Type B pancreatic cell (in vitro differentiated cells): ENCODE data around the gene MANBA. TPM values are rescaled to one million over a fixed set of nuclear protein-coding genes. Genes with fewer than 3 reads are reported as not detected.

Source experiments
- DNase-seq: peaks from one replicate; pipeline ENCODE4 v3.0.0; 2021; ENCODE audit warnings: mixed read lengths; ENCODE audit not compliant: unreplicated experiment; ENCODE audit errors: extremely low spot score
- H3K27ac Mint-ChIP-seq: 2 replicates; pipeline ENCODE4 v1.8.0; 2021; ENCODE audit warnings: mild to moderate bottlenecking, mixed read lengths
- H3K27me3 Mint-ChIP-seq: 2 replicates; pipeline ENCODE4 v1.8.0; 2021; ENCODE audit warnings: mixed read lengths
- H3K36me3 Mint-ChIP-seq: 2 replicates; pipeline ENCODE4 v1.8.0; 2021; ENCODE audit warnings: mixed read lengths
- H3K4me1 Mint-ChIP-seq: one replicate; pipeline ENCODE4 v1.8.0; 2021; ENCODE audit warnings: mixed read lengths; ENCODE audit not compliant: unreplicated experiment
- H3K4me3 Mint-ChIP-seq: 2 replicates; pipeline ENCODE4 v1.8.0; 2021; ENCODE audit warnings: mild to moderate bottlenecking, mixed read lengths
- H3K9me3 Mint-ChIP-seq: 2 replicates; pipeline ENCODE4 v1.8.0; 2021; ENCODE audit warnings: mixed read lengths
- total RNA-seq: library from RNA; stranded (reverse); gene quantifications from 2 replicates; pipeline ENCODE4 v1.2.1, GENCODE V29; 2021; ENCODE audit warnings: low replicate concordance
- TF ChIP-seq, protein P1 (sequence below): fragments of 200-600 bp; sonication (generic); conservative IDR thresholded peaks from 2 replicates; pipeline ENCODE4 v1.5.0; 2021; ENCODE audit warnings: antibody characterized with exemption, mild to moderate bottlenecking

The MANBA gene
- total RNA-seq, 1 donor from 2014 or later = 32.4 TPM

DNA sequence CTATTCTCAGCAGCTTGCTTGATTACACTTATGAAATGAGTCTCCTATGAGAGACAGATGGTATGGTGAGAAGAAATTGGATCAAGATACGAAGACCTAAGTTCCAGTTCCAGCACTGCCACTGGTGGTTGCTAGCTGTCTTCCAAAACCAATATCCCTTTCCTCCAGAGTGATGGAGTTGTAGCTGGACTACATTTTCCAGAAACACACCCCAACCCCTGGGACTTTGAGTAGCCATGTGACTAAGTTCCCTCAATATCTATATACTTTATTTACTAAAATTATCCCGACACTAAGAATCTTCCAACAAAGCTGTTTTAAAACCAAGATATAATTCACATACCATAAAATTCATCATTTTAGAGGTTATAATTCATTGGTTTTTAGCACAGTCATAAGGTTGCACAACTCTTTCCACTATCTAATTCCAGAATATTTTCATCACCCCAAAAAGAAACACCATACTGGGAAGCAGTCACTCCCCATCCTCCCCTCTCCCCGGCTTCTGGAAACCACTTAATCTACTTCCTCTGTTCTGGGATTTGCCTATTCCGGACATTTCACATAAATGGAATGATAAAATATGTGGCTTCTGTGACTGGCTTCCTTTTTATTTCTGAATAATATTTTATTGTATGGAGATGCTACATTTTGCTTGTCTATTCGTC is 118.0 kb downstream of the MANBA start:
- Mint-ChIP-seq H3K36me3 (peaks cover 8% of the 10 kb centered on the region), H3K27me3 (no peaks in the 10 kb centered on the region), H3K27ac (no peak overlapping the region), H3K9me3 (no peaks in the 10 kb centered on the region), H3K4me3 (no peak overlapping the region), H3K4me1 (no peaks in the 10 kb centered on the region)
- no peak for DNase-seq
- TF ChIP-seq, protein P1, sequence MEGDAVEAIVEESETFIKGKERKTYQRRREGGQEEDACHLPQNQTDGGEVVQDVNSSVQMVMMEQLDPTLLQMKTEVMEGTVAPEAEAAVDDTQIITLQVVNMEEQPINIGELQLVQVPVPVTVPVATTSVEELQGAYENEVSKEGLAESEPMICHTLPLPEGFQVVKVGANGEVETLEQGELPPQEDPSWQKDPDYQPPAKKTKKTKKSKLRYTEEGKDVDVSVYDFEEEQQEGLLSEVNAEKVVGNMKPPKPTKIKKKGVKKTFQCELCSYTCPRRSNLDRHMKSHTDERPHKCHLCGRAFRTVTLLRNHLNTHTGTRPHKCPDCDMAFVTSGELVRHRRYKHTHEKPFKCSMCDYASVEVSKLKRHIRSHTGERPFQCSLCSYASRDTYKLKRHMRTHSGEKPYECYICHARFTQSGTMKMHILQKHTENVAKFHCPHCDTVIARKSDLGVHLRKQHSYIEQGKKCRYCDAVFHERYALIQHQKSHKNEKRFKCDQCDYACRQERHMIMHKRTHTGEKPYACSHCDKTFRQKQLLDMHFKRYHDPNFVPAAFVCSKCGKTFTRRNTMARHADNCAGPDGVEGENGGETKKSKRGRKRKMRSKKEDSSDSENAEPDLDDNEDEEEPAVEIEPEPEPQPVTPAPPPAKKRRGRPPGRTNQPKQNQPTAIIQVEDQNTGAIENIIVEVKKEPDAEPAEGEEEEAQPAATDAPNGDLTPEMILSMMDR = no peak

DNA sequence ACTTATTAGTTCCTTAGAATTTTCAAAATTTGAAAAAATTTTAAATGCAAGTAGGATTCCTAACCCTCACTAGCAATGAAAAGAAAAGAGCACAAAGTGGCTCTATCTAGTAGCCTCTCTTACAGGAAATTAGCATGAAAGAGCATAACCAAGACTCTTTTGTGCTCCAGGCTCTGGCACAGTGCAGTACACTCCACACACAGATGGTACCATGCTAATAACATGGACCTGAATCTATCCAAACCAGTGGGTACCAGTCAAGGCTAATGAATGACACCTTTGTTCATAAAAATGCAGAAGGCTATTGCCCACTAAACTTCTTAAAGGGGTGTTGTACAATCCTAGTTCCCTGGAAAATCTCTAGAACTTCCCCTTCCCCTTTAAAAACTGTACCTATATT is 119.0 kb downstream of the MANBA start:
- DNase-seq = no peak
- peaks cover 8% of the 10 kb centered on the region for H3K36me3 Mint-ChIP-seq
- H3K9me3 Mint-ChIP-seq = no peaks in the 10 kb centered on the region
- H3K4me3 Mint-ChIP-seq = no peak overlapping the region
- no peaks in the 10 kb centered on the region for H3K27me3 Mint-ChIP-seq
- no peaks in the 10 kb centered on the region for H3K4me1 Mint-ChIP-seq
- no peak overlapping the region for H3K27ac Mint-ChIP-seq
- TF ChIP-seq, protein P1 = no peak

DNA sequence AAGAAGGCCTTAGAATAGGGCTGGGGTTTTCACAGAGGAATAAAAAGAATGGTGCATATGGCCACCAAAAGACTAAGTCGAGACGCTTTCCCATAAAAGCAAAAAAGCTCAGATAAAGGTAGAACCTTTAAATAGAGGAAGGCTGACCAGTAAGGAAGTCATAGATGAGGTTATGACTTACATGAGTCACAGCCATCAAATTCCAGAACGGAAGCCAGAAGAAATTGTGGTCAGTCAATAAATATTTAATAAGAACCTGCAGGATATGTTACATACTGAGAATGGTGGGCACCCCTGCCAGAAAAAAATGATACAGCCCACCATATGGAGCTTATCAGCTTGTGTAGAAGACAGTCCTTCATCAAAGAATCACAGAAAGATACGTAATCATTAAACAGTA is 120.1 kb downstream of the MANBA start:
- no peaks in the 10 kb centered on the region for H3K4me1 Mint-ChIP-seq

DNA sequence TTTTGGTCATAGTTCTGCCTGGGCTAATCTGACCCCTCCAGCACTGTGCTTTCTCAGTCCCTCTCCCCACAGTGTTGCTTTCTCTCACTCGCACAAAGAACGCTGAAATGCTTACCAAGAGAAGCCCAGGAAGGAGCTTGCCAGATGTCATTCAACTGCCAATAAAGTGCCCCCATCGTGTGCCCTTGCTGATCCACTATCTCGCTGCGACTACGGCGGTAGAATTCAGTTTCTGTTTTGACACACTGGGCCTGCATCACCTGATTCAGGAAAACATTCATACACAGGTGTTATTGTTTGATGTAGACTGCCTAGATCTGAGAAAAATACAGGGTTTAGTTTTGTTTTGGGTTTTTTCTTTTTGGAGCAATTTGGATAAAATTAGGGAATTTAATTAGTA is 121.2 kb downstream of the MANBA start:
- peaks cover 4% of the 10 kb centered on the region for H3K36me3 Mint-ChIP-seq
- H3K27me3 Mint-ChIP-seq = no peaks in the 10 kb centered on the region
- DNase-seq = no peak
- no peak overlapping the region for H3K27ac Mint-ChIP-seq
- H3K4me1 Mint-ChIP-seq = no peaks in the 10 kb centered on the region
- H3K4me3 Mint-ChIP-seq = no peak overlapping the region
- TF ChIP-seq, protein P1 = no peak
- no peaks in the 10 kb centered on the region for H3K9me3 Mint-ChIP-seq

More for the DNA sequence above, 120.1 kb downstream of the MANBA start:
- no peaks in the 10 kb centered on the region for H3K9me3 Mint-ChIP-seq
- no peak for DNase-seq
- no peaks in the 10 kb centered on the region for H3K27me3 Mint-ChIP-seq
- no peak overlapping the region for H3K4me3 Mint-ChIP-seq
- TF ChIP-seq, protein P1 = no peak
- no peak overlapping the region for H3K27ac Mint-ChIP-seq
- H3K36me3 Mint-ChIP-seq = peaks cover 8% of the 10 kb centered on the region

DNA sequence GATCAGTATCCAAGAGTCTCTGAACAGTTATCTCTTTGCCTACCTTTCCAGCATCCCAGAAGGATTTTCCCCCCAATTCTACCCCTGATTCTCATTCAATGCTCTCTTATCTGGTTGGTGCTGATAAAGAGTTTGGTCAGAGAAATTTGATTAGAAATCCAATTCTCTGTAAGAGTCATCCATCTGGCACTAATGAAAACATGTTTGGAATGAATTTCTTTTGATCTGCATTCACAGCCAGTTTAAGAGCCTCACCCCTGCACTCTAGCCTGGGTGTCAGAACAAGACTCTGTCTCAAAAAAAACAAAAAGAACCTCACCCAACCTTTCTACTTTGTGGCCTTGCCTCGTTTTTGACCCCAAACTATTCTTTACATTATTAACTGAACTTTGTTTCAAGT is 122.1 kb downstream of the MANBA start:
- no peak overlapping the region for H3K27ac Mint-ChIP-seq
- DNase-seq = no peak
- H3K4me1 Mint-ChIP-seq = no peaks in the 10 kb centered on the region
- TF ChIP-seq, protein P1 = no peak
- H3K9me3 Mint-ChIP-seq = no peaks in the 10 kb centered on the region
- H3K36me3 Mint-ChIP-seq = peaks cover 4% of the 10 kb centered on the region
- H3K27me3 Mint-ChIP-seq = no peaks in the 10 kb centered on the region
- H3K4me3 Mint-ChIP-seq = no peak overlapping the region
